T-cell (primary cell): ENCODE data around the gene YKT6. TPM values are rescaled to one million over a fixed set of nuclear protein-coding genes. Genes with fewer than 3 reads are reported as not detected.

Experiments used
- ATAC-seq, 4 experiments: fragments of 200-7000 bp in 3 of 4; fragments of 150-1000 bp in 1 of 4; cut with Tn5 transposase; replicated peaks in 1 of 4; 1 replicate in 3 of 4; 2 replicates in 1 of 4; pipeline ENCODE4 v1.10.0; 2021; ENCODE audit warnings: moderate library complexity in 3 of 4, mild to moderate bottlenecking in 2 of 4, moderate number of reproducible peaks in 1 of 4
- CTCF ChIA-PET, 2 donors: fragments of 300-600 bp; sonication (Branson Sonifier 250); formaldehyde crosslinking; loops; one replicate each; lab custom pipeline; 2022; ENCODE audit warnings: antibody characterized with exemption in 2 of 2; lab: Charles Lee
- POLR2A ChIA-PET, 2 donors: fragments of 300-600 bp; sonication (Branson Sonifier 250); formaldehyde crosslinking; loops; one replicate each; lab custom pipeline; 2022; ENCODE audit warnings: antibody characterized with exemption in 2 of 2; lab: Charles Lee
- DNase-seq, 35 experiments: peaks; one replicate each; pipeline versions ENCODE4 v3.0.0 to v3.0.0-alpha.2; 2013 to 2023
- H3K27ac ChIP-seq: one replicate; pipeline ENCODE4 v1.5.1; 2013; ENCODE audit warnings: low read length
- H3K27me3 ChIP-seq, 2 experiments: replicated peaks in 1 of 2; 1 replicate in 1 of 2; 2 replicates in 1 of 2; pipeline versions ENCODE4 v1.6.1 to v1.7.0; 2013; ENCODE audit warnings: low read length in 1 of 2, mixed read lengths in 1 of 2; ENCODE audit not compliant: control insufficient read depth in 2 of 2, insufficient read depth in 2 of 2; ENCODE audit errors: extremely low read depth in 1 of 2
- H3K36me3 ChIP-seq, 2 donors: 1 replicate in 1 of 2; 2 replicates in 1 of 2; pipeline versions ENCODE4 v1.6.1 to v1.7.0; 2013; ENCODE audit warnings: low read length in 1 of 2; ENCODE audit not compliant: control insufficient read depth in 2 of 2, insufficient read depth in 1 of 2; ENCODE audit errors: extremely low read depth in 1 of 2
- H3K4me1 ChIP-seq, 2 experiments: 1 replicate in 1 of 2; 2 replicates in 1 of 2; pipeline versions ENCODE4 v1.6.1 to v1.7.0; 2013; ENCODE audit warnings: low read length in 2 of 2, mixed read lengths in 1 of 2; ENCODE audit not compliant: insufficient read depth in 2 of 2, control insufficient read depth in 1 of 2; ENCODE audit errors: extremely low read depth in 1 of 2
- H3K4me3 ChIP-seq, 2 donors: 1 replicate in 1 of 2; 2 replicates in 1 of 2; pipeline versions ENCODE4 v1.5.1 to v1.7.0; 2013; ENCODE audit warnings: mild to moderate bottlenecking in 2 of 2, low read length in 1 of 2, moderate library complexity in 1 of 2; ENCODE audit not compliant: control insufficient read depth in 1 of 2; ENCODE audit errors: extremely low read depth in 1 of 2
- H3K9me3 ChIP-seq: 2 replicates; pipeline ENCODE4 v1.7.0; 2013
- H3K27ac Mint-ChIP-seq, 2 donors: one replicate each; pipeline ENCODE4 v1.8.0; 2020 to 2021; ENCODE audit warnings: mild to moderate bottlenecking in 2 of 2, mixed read lengths in 2 of 2
- H3K27me3 Mint-ChIP-seq, 2 donors: one replicate each; pipeline ENCODE4 v1.8.0; 2021 to 2022; ENCODE audit warnings: mixed read lengths in 2 of 2
- H3K36me3 Mint-ChIP-seq: one replicate; pipeline ENCODE4 v1.8.0; 2021; ENCODE audit warnings: mixed read lengths
- H3K4me1 Mint-ChIP-seq, 3 donors: one replicate each; pipeline ENCODE4 v1.8.0; 2020 to 2022; ENCODE audit warnings: mixed read lengths in 3 of 3, mild to moderate bottlenecking in 1 of 3
- H3K4me3 Mint-ChIP-seq, 3 donors: one replicate each; pipeline ENCODE4 v1.8.0; 2020 to 2022; ENCODE audit warnings: mild to moderate bottlenecking in 3 of 3, mixed read lengths in 3 of 3, moderate library complexity in 3 of 3
- H3K9me3 Mint-ChIP-seq, 3 donors: one replicate each; pipeline ENCODE4 v1.8.0; 2020 to 2022; ENCODE audit warnings: mixed read lengths in 3 of 3
- WGBS: methylation state at CpG from one replicate; pipeline ENCODE4 v1.1.5; 2013; ENCODE audit warnings: missing lambda C conversion rate; ENCODE audit not compliant: insufficient coverage; 5-methylcytosine and 5-hydroxymethylcytosine counted together
- total RNA-seq, 35 experiments: library from RNA in 6 of 35; stranded (reverse) in 6 of 35; fragments of 120-200 nt in 1 of 35; gene quantifications; one replicate each; pipeline versions ENCODE4 v1.2.1 to v1.2.4 and lab custom pipeline; 2013 to 2026

Gene YKT6
- total RNA-seq (10 to 100 TPM; 55.1 to 74.3 (median 60.2) TPM), total RNA-seq (lab: John Stamatoyannopoulos, UW) (58.8 to 156 (median 88.2) reads per million in 29 experiments)
- total RNA-seq (2013), result 33.6 TPM

DNA sequence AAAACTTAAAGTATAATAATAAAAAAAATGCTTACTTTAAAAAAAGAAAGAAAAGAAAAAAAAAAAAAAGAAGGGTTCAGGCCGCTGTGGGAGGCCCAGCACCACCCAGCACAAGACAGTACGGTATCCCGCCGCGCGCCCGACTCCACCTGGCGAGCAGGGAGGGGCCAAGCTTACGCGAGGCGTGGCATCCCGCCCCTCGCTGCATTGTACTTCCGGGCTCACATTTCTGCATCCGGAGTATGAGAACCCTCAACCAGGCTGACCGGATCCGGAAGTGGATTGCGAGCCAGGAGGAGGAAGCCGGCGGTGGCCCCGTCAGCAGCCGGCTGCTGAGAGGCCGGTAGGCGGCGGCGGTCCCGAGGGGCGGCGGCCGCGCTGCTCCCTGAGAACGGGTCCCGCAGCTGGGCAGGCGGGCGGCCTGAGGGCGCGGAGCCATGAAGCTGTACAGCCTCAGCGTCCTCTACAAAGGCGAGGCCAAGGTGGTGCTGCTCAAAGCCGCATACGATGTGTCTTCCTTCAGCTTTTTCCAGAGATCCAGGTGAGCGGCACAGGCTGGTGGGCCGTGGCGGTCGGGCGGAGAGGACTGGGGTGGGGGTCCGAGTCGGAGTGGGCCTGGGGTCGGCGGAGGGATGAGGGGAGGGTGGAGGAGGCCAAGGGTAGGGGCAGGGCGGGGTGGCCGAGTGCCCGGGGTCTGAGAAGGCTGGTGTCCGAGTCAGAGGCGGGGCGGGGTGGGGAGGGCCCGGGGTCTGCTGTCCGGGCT is at the start of gene YKT6:
TSS of gene YKT6 (plus strand) at position 280 of the 763 bp plus-strand sequence. CDS start at position 438, 158 bp downstream.
- Histone ChIP-seq H3K36me3 (peaks cover 0 to 15% of the 10 kb centered on the region in 2 donors), H3K4me3 (peak within 1 kb of the TSS; percentile 66 to 78), H3K27me3 (no peaks in the 10 kb centered on the region), H3K27ac (no peak within 1 kb of the TSS), H3K4me1 (peaks cover 9 to 11% of the 10 kb centered on the region in 2 experiments), H3K9me3 (no peaks in the 10 kb centered on the region)
- H3K27ac Mint-ChIP-seq, result peak within 1 kb of the TSS in 1 of 2 donors; percentile 48
- peak within 1 kb of the TSS; percentile 81 to 82 (median 81) for H3K4me3 Mint-ChIP-seq
- H3K27me3 Mint-ChIP-seq, result peaks cover 0 to 6% of the 10 kb centered on the region in 2 donors
- ChIA-PET CTCF (interaction anchor here in 1 of 2 donors (0.9 to 1.0 kb wide), 2 partner anchors 78 to 289 kb away, joined by 4 to 6 read pairs; no protein-coding TSS in a partner anchor), POLR2A (interaction anchor here in 1 of 2 donors (0.6 to 0.7 kb wide), 3 partner anchors 104 to 691 kb away, joined by 3 to 6 read pairs (median 3); no protein-coding TSS in a partner anchor)
- DNase-seq (peak; percentile 87 to 97 (median 92)), ATAC-seq (peak; percentile 98 to 99 (median 99))
- peaks cover 31 to 36% (median 33%) of the 10 kb centered on the region in 3 donors for H3K4me1 Mint-ChIP-seq
- WGBS, result under 1% methylated on average over 45 of the region's 58 CpGs
- H3K36me3 Mint-ChIP-seq, result peaks cover 17% of the 10 kb centered on the region
- no peaks in the 10 kb centered on the region for H3K9me3 Mint-ChIP-seq

DNA sequence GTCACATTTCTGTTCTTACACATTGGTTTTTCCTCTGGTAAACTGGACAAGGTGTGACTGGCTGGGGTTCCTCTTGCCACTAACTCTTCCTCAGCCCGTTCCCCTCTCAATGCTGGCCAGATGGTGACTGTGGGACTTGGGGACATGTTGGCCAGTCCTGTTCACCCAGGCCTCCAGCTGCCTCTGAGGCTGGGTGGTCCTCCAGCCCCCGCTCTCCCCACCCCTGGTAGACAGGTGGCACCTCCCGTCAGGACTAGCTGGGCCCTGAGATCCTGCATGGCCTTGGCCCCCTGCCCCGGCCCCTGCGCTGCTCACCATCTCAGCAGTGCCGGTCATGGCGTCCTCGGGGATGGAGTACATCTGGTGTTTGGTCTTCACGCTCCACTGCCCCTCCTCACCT is 48.8 kb upstream of the YKT6 start:
- CTCF ChIA-PET, result interaction anchor here in 1 of 2 donors (0.7 kb wide), 1 partner anchor 91 kb away, joined by 6 read pairs; no protein-coding TSS in a partner anchor
- no peak overlapping the region for H3K27ac Mint-ChIP-seq

DNA sequence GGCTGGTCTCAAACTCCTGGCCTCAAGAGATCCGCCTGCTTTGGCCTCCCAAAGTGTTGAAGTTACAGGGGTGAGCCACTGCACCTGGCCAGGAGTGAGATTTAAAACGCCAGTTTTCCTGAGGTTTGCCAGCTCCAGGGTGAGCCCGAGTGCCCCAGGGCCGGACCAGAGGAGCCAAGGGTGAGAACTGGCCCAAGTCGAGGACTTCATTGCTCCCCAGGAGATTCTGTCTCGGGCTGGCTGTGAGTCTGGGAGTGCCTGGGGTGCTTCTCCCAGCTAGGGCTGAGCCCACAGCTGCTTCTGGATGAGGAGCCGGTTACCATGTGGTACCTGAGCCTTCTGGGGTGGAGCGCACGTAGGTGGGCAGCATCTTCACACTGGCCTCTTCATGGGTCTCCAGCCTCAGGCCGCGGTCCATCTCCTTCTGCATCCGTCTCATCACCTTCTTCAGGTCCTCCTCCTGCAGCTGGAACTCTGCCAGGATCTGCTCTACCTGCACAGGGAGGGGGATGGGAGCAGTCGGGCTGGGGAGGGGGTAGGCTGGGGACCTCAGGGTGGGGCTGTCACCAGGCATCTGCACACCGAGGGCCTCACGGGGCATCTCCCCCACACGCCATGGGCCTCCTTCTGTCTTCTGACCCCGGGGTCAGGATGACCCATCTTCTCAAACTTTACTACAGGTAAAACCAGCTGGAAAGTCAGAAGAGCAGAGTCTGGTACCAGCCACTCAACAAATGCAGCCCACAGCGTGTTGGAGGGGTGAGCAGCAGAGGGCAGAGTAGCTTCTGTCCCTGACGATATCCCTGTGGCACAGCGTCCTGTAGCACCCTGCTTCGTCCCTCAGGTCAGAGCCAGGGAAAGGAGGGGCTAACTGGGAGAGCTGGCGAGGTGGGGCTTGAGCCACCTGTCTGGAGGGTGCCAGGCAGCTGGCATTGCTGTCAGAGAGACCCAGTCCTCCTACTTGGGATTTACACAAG is 47.5 kb upstream of the YKT6 start:
- POLR2A ChIA-PET, result interaction anchor here in 1 of 2 donors (0.6 kb wide), 1 partner anchor 485 kb away, joined by 6 read pairs; no protein-coding TSS in a partner anchor
- ATAC-seq, result no peak
- no peak for DNase-seq
- Histone ChIP-seq H3K36me3 (no peaks in the 10 kb centered on the region), H3K4me1 (no peaks in the 10 kb centered on the region), H3K4me3 (no peak overlapping the region), H3K9me3 (no peaks in the 10 kb centered on the region), H3K27me3 (peaks cover 0 to 20% of the 10 kb centered on the region in 2 experiments), H3K27ac (no peak overlapping the region)
- Mint-ChIP-seq H3K9me3 (no peaks in the 10 kb centered on the region), H3K36me3 (no peaks in the 10 kb centered on the region), H3K27me3 (no peaks in the 10 kb centered on the region), H3K4me1 (no peaks in the 10 kb centered on the region), H3K27ac (no peak overlapping the region), H3K4me3 (no peak overlapping the region)
- 78% methylated on average over 14 of the region's 22 CpGs for whole genome bisulfite sequencing
- CTCF ChIA-PET, result interaction anchor here in 1 of 2 donors (0.7 kb wide), 1 partner anchor 209 kb away, joined by 10 read pairs; no protein-coding TSS in a partner anchor

More for the DNA sequence above, 48.8 kb upstream of the YKT6 start:
- 94% methylated on average over 8 of the region's 9 CpGs for WGBS
- Mint-ChIP-seq H3K27me3 (no peaks in the 10 kb centered on the region), H3K4me3 (no peak overlapping the region), H3K4me1 (no peaks in the 10 kb centered on the region), H3K9me3 (no peaks in the 10 kb centered on the region), H3K36me3 (no peaks in the 10 kb centered on the region)
- Histone ChIP-seq H3K9me3 (no peaks in the 10 kb centered on the region), H3K27ac (no peak overlapping the region), H3K4me3 (no peak overlapping the region), H3K36me3 (no peaks in the 10 kb centered on the region), H3K27me3 (peaks cover 0 to 11% of the 10 kb centered on the region in 2 experiments), H3K4me1 (no peaks in the 10 kb centered on the region)
- ATAC-seq (no peak), DNase-seq (peak in 1 of 35 experiments; percentile 20)
- POLR2A ChIA-PET, result no interaction called here

DNA sequence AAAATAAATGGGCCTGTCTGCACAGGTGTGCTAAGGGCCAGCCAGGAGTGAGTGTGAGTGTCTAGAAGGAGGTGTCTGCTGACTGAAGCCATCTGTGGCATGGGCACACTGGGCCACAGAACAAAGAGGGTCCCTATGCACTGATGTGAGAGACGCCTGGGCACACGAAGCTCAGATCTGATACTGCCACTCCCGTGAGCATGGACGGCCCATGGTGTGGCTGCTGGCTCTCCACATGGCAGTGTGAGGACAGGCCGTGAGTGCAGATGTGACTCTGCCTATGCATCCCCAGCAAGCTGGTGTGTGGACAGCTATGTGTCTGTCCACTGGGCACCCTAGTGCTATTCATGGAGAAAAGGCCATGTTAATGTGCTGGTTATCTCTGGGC is 46.8 kb upstream of the YKT6 start:
- no peaks in the 10 kb centered on the region for H3K4me1 ChIP-seq
- ChIA-PET POLR2A (no interaction called here), CTCF (no interaction called here)
- 96% methylated on average over 5 of the region's 5 CpGs for WGBS
- no peak for DNase-seq
- no peak overlapping the region for H3K4me3 ChIP-seq
- H3K27me3 ChIP-seq, result peaks cover 0 to 25% of the 10 kb centered on the region in 2 experiments
- no peaks in the 10 kb centered on the region for H3K4me1 Mint-ChIP-seq
- no peaks in the 10 kb centered on the region for H3K27me3 Mint-ChIP-seq
- no peak overlapping the region for H3K27ac Mint-ChIP-seq
- ATAC-seq, result no peak
- no peak overlapping the region for H3K4me3 Mint-ChIP-seq
- no peaks in the 10 kb centered on the region for H3K9me3 ChIP-seq
- no peaks in the 10 kb centered on the region for H3K36me3 Mint-ChIP-seq
- no peak overlapping the region for H3K27ac ChIP-seq
- H3K9me3 Mint-ChIP-seq, result no peaks in the 10 kb centered on the region
- H3K36me3 ChIP-seq, result no peaks in the 10 kb centered on the region

DNA sequence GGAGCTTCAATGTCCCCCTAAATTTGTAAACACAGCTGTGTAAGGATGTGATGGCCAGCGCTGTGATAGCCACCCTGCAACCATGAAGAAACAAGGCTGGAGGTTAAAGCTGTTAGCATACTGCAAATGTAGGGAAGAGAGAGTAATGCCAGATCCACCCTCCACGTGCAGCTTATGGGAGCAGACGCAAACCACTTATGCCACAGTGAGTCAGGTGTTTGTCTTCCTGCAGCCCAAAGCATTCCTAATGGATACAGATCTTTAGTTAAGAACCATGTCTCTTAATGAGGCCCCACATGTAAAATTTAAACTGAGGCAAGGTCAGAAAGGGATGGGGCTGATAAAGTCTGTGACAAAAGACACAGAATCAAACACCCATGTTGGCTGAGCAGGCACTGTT is 46.1 kb upstream of the YKT6 start:
- Histone ChIP-seq H3K9me3 (no peaks in the 10 kb centered on the region), H3K27me3 (peaks cover 0 to 23% of the 10 kb centered on the region in 2 experiments), H3K27ac (no peak overlapping the region), H3K4me1 (no peaks in the 10 kb centered on the region), H3K36me3 (no peaks in the 10 kb centered on the region), H3K4me3 (no peak overlapping the region)
- DNase-seq (no peak), ATAC-seq (no peak)
- Mint-ChIP-seq H3K4me3 (no peak overlapping the region), H3K36me3 (no peaks in the 10 kb centered on the region), H3K4me1 (no peaks in the 10 kb centered on the region), H3K27me3 (no peaks in the 10 kb centered on the region), H3K27ac (no peak overlapping the region), H3K9me3 (no peaks in the 10 kb centered on the region)
- WGBS, result 60% methylated on average over 1 of the region's 3 CpGs
- POLR2A ChIA-PET, result no interaction called here
- CTCF ChIA-PET, result no interaction called here
